ENCODE measurements around the gene CHST13. TPM values are rescaled to one million over a fixed set of nuclear protein-coding genes. Genes with fewer than 3 reads are reported as not detected.

CHST13 gene
- total RNA-seq, 1 experiment from 2014 or later = 0.91 TPM

DNA sequence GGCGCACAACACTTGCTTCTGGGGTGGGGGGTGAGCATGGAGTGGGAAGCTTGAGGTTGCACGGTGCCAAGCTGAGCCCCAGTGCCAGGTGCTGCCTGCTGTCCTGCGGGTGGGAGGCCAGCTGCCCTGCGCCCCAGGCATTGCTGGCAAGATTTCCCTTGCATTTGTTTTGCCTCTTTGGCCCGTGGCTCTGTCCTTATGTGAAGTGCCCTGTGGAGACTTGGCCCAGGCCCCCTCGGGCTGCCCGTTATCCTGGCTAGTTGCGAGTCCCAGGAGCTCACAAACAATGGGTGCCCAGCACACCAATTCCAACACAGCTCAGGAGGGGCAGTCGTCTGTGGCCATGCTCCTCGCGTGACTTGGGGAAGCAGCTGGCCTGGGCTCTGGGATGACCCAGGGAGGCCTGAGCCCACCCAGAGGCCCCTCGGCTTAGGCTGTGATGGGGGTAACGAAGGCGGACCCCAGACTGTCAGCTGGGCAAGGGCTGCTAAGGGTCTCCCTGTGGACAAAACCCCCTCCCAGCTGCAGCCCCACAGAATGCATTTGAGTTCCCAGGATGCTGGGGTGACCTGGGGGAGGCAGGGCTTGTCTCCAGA is 28.8 kb downstream of the CHST13 start:
- Histone ChIP-seq H3K36me3 (ENCODE audit: control insufficient read depth in 1 of 2, insufficient read depth in 2 of 2, low read length in 2 of 2) (no peaks in the 10 kb centered on the region), H4K20me1 (ENCODE audit: insufficient read depth) (no peaks in the 10 kb centered on the region), H3K4me2 (ENCODE audit: low read length) (no peak overlapping the region), H3K4me1 (ENCODE audit: control insufficient read depth in 1 of 2, insufficient read depth in 2 of 2, low read length in 2 of 2) (no peaks in the 10 kb centered on the region), H3K9ac (ENCODE audit: low read length) (no peak overlapping the region), H3K4me3 (replicated peaks in 1 of 2; ENCODE audit: low read depth in 1 of 2, low read length in 2 of 2) (no peak overlapping the region), H3K9me3 (ENCODE audit: control insufficient read depth in 1 of 2, insufficient read depth in 1 of 2, low read depth in 1 of 2, low read length in 2 of 2) (no peaks in the 10 kb centered on the region), H2AFZ (ENCODE audit: low read depth, low read length, poor library complexity, severe bottlenecking) (no peak overlapping the region), H3K9me2 (ENCODE audit: insufficient read depth) (no peaks in the 10 kb centered on the region), H3K27me3 (ENCODE audit: insufficient read depth, low read length) (no peaks in the 10 kb centered on the region), H3K79me2 (ENCODE audit: insufficient read depth, low read length) (no peaks in the 10 kb centered on the region), H3K27ac (ENCODE audit: low read depth, low read length) (no peak overlapping the region)
- DNase-seq (ENCODE audit: low read depth, low spot score) (no peak), ATAC-seq (no peak)
- CTCF ChIA-PET = no interaction called here
- RAD21 ChIA-PET (ENCODE audit: low non-redundant PET in 1 of 2, low total read pairs in 2 of 2, uncharacterized antibody in 2 of 2, unreplicated experiment in 2 of 2) = no interaction called here
- no TSS peak for BruUV-seq (replicated peaks)
- intact Hi-C loops (cut with micrococcal nuclease) = no loop called here
- no peak for TF ChIP-seq RAD21 (IDR thresholded peaks at IDR 0.05; ENCODE audit: low read depth)
- no peak for TF ChIP-seq YY1 (IDR thresholded peaks at IDR 0.05; ENCODE audit: extremely low read depth, insufficient replicate concordance, low read depth, low read length)
- TF ChIP-seq SIN3A (IDR thresholded peaks at IDR 0.05; ENCODE audit: low read depth) = no peak
- TF ChIP-seq TCF7L2 (IDR thresholded peaks at IDR 0.05; ENCODE audit: borderline replicate concordance, extremely low read depth, insufficient read depth, insufficient read length) = no peak
- TF ChIP-seq, protein P1, sequence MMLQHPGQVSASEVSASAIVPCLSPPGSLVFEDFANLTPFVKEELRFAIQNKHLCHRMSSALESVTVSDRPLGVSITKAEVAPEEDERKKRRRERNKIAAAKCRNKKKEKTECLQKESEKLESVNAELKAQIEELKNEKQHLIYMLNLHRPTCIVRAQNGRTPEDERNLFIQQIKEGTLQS (IDR thresholded peaks at IDR 0.05) = no peak
- TF ChIP-seq, protein P2, sequence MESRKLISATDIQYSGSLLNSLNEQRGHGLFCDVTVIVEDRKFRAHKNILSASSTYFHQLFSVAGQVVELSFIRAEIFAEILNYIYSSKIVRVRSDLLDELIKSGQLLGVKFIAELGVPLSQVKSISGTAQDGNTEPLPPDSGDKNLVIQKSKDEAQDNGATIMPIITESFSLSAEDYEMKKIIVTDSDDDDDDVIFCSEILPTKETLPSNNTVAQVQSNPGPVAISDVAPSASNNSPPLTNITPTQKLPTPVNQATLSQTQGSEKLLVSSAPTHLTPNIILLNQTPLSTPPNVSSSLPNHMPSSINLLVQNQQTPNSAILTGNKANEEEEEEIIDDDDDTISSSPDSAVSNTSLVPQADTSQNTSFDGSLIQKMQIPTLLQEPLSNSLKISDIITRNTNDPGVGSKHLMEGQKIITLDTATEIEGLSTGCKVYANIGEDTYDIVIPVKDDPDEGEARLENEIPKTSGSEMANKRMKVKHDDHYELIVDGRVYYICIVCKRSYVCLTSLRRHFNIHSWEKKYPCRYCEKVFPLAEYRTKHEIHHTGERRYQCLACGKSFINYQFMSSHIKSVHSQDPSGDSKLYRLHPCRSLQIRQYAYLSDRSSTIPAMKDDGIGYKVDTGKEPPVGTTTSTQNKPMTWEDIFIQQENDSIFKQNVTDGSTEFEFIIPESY (IDR thresholded peaks at IDR 0.05; ENCODE audit: extremely low read depth, insufficient replicate concordance, low read length) = no peak
- TF ChIP-seq, protein P3, sequence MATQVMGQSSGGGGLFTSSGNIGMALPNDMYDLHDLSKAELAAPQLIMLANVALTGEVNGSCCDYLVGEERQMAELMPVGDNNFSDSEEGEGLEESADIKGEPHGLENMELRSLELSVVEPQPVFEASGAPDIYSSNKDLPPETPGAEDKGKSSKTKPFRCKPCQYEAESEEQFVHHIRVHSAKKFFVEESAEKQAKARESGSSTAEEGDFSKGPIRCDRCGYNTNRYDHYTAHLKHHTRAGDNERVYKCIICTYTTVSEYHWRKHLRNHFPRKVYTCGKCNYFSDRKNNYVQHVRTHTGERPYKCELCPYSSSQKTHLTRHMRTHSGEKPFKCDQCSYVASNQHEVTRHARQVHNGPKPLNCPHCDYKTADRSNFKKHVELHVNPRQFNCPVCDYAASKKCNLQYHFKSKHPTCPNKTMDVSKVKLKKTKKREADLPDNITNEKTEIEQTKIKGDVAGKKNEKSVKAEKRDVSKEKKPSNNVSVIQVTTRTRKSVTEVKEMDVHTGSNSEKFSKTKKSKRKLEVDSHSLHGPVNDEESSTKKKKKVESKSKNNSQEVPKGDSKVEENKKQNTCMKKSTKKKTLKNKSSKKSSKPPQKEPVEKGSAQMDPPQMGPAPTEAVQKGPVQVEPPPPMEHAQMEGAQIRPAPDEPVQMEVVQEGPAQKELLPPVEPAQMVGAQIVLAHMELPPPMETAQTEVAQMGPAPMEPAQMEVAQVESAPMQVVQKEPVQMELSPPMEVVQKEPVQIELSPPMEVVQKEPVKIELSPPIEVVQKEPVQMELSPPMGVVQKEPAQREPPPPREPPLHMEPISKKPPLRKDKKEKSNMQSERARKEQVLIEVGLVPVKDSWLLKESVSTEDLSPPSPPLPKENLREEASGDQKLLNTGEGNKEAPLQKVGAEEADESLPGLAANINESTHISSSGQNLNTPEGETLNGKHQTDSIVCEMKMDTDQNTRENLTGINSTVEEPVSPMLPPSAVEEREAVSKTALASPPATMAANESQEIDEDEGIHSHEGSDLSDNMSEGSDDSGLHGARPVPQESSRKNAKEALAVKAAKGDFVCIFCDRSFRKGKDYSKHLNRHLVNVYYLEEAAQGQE (IDR thresholded peaks at IDR 0.05; ENCODE audit: low read depth) = no peak
- TF ChIP-seq CBX3 (IDR thresholded peaks at IDR 0.05; ENCODE audit: low read depth) = no peak
- TF ChIP-seq FOSL1 (IDR thresholded peaks at IDR 0.05; ENCODE audit: low read depth) = no peak
- no peak for TF ChIP-seq POLR2AphosphoS5 (IDR thresholded peaks at IDR 0.05; ENCODE audit: low read depth, low read length)
- TF ChIP-seq ZNF274 (IDR thresholded peaks at IDR 0.05; ENCODE audit: low read depth, low read length) = no peak
- no peak for TF ChIP-seq JUND (IDR thresholded peaks at IDR 0.05)
- TF ChIP-seq EZH2phosphoT487 (IDR thresholded peaks at IDR 0.05; ENCODE audit: borderline replicate concordance) = no peak
- TF ChIP-seq EZH2 (IDR thresholded peaks at IDR 0.05) = no peak
- TF ChIP-seq, protein P4, sequence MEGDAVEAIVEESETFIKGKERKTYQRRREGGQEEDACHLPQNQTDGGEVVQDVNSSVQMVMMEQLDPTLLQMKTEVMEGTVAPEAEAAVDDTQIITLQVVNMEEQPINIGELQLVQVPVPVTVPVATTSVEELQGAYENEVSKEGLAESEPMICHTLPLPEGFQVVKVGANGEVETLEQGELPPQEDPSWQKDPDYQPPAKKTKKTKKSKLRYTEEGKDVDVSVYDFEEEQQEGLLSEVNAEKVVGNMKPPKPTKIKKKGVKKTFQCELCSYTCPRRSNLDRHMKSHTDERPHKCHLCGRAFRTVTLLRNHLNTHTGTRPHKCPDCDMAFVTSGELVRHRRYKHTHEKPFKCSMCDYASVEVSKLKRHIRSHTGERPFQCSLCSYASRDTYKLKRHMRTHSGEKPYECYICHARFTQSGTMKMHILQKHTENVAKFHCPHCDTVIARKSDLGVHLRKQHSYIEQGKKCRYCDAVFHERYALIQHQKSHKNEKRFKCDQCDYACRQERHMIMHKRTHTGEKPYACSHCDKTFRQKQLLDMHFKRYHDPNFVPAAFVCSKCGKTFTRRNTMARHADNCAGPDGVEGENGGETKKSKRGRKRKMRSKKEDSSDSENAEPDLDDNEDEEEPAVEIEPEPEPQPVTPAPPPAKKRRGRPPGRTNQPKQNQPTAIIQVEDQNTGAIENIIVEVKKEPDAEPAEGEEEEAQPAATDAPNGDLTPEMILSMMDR (IDR thresholded peaks at IDR 0.05 in 2 of 3, conservative IDR thresholded peaks at IDR 0.05 in 1 of 3; ENCODE audit: borderline replicate concordance in 1 of 3, insufficient read depth in 1 of 3, low read depth in 2 of 3, low read length in 2 of 3) = no peak
- no peak for TF ChIP-seq SRF (IDR thresholded peaks at IDR 0.05; ENCODE audit: low read depth)
- no peak for TF ChIP-seq SP1 (IDR thresholded peaks at IDR 0.05; ENCODE audit: low read depth)
- POLR2A ChIA-PET = no interaction called here

Data from HCT116 (cell line).